NCI-H187 (cell line): ENCODE results near the gene NIN.

ENCODE experiments used
- DNase-seq, 2 experiments: peaks; one replicate each; lab custom pipeline; 2025; lab: John Stamatoyannopoulos, UW

Gene NIN

DNA sequence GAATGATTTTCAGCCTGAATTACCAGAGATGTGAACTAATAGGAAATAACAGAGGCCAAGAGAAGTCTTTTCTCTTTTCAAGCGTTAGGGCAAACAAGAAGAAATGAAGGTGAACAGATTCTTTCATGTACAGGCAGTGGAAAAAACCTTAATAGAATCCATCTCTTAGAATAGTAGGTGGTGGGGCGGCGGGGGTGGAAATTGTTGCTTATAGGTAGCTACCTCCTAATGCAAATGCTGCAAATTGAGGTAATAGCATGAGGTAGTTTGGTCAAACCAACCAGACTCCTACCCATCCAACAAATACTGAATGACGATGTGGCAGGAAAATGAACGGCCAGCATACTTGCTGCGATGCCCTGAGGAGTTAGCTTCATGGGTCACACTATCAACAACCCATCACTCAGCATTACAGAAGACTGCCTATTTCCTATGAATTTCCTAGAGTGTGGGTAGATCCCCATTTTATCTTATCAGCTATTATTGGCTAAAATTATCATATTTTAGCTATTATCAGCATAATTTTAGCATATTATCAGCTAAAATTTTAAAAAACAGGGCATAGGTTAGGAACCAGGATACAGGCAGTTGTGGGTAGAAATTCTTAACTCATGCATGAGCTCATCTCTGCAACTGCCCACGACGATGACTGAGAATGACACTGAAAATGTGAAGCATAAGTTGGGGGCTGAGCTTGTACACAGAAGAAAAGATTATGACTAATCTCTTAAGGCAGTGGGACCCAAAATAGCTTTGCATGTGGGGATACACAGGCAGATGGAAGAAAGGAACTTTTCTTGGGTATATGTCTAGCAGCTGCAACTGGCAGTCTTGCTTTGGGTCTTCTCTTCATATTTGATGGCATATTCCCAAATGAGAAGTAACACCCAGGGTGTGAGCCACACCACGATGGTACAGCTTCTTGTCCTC, 68.7 kb downstream of the NIN start:
- no peak for DNase-seq

DNA sequence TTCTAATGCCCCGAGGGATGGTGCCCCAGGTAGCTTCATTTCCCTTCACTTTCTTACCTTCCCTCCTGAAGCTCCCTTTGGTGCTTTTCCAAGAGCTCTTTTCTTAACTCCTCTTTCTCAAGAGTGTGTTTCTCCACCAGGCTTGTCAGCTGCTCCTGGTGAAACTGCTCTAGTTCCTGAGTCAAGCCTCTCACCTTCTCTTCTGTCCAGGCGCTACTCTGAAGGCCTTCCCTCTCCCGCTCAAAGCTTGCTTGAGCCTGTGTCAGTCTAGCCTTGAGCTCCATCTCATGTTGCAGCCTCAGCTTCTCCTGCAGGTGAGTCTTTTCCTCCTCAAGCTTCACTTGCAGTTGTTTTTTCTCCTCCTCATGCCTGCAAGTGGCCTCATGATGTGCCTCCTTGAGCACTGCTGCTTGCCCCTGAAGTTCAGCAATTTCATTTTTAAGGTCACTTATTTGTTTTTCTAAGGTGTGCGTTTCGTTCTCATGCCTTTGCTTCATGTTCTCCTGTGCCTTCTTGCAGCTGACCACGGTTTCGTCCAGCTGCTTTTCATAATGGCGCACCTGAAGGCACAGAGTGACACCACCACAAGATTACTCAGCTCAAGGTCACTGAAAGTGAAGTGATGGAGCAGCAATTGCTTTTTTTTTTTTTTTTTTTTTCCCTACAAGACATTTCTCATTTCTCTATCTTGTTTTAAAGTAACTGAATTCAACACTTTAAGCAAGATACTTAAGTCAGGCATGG, 71.0 kb downstream of the NIN start:
- DNase-seq: no peak

DNA sequence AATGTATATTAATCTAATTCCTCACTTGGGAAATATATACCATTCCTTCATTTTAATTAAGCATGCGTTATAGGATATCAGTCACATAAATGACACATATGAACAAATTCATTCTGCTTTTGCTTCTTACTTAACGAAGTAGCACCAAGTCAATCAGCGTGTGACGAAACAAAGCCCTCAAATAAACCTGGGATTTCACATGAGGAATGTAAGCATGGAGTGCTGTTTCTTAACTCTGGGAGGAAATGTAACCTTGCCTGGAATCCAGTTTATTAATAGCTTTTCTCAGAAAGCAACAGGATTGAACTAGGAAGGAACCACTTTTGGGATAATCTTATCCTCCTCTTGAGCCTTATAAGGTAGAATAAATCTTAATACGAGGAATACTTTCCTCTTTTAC, 72.0 kb downstream of the NIN start:
- no peak for DNase-seq

DNA sequence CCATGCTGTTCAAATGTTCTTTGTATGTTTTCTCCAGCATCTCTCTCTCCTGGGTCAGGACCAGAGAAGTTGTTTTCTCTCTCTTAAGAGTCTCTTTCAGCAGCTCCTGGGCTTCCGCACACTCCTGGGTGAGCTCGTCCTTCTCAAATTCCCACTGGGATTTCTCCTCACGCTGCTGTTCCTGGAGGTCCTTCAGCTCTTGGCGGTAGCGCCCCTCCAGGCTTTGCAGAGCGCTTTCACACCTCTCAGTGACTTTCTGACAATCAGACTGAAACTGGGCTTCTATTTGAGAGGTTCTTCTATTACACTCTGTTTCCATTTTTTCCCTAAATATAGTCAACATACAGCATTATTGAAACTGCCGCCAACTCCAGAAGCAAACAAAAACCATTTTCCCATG, 72.7 kb downstream of the NIN start:
- no peak for DNase-seq

DNA sequence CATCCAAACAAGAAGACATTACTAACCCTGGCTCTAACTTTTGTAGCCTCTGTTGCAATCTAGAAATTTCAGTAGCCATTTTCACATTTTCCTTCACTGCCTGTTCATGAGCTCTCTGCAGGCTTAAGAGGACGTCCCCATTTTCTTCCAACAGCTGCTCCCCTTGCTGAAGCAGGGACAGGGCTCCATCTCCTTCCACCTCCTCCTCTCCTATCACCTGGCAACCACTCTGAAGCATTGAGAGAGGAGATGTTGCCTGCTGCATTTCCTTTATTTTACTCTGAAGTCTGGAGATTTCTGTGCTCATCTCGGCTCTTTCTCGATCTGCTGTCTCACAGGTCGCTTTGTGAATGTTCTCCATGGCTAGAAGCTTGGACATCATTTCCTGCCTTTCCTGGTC, 73.3 kb downstream of the NIN start:
- no peak for DNase-seq

DNA sequence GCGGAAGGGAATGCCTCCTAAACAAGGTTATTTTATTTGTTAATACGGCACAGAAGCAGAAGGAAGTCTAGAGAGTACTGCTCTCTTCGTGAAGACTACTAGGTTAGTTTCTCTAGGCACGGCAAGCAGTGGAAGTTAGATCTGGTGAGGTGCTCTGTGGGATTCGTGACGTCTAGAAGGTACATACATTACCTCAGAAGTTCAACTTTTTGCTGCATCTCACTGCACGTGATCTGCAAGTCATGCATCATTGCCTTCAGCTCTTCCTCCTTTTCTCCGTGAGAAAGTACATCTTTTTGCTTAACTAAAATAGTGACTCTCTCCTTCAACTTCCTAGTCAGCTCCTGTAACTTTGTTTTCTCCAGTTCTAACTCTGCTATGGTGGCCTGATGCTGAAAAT, 74.7 kb downstream of the NIN start:
- DNase-seq: no peak

DNA sequence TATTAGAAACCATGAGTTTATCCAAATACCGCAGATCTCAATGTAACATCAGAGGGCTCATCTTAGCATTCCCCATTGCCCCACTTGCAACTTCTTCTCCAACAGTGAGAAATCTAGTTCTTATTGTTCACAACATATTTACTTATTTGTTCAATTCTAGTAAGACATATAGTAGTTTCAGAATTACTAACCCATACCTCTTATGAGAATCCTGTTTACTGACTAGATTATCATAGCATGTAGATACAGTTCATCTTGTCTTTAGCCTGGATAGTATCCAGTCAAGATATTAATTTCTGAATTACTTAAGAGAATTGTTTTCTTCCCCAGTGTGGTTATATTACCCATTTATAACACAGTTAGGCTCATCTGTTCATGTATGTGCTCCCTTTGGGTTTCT, 80.6 kb downstream of the NIN start:
- DNase-seq: no peak

DNA sequence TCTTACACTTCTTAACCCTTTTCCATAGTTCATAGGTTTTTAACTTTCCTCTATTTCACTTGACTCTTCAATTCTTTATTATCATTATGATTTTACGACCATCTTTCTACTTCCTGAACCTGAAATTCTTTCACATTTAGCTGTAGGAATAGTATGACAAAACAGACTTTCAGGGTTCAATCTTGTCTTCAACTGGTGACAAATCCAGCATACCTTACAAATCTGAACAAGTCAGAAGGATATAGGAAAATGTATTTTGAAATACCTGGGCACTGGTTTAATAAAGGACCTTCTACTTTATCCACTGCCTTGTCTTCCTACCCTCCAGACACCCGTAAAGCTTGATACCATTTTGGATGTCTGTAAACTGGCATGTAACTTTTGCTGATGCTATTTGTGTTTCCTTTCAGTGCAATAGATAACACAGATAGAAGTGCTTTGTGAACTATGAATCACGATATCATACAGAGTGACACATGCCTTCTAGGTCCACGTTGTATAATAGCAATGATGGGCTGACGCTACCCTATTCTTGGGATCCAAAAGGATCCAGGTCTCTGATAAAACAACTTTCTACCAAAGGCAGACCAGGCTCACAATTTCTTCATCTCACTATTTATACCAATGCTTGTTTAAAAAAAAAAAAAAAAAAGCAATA, 85.4 kb downstream of the NIN start:
- DNase-seq: no peak

DNA sequence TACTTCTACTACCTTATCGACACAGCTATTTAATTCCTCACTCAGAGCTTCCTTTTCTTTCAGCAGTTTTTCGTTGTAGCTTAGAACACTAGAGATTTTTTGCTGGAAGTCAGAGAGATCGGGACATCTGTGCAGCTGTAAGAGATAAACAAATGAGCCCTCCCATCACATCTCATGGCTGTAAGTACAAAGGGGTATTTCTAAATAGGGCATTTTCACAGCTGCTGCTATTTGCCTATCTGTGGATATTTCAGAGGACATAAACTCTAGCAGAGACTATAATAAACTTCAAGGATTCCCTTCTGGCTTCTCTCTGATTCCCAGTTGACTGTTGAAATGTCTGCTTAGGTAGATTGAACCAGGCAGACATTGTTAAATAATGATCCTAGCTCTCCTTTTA, 86.7 kb downstream of the NIN start:
- no peak for DNase-seq

DNA sequence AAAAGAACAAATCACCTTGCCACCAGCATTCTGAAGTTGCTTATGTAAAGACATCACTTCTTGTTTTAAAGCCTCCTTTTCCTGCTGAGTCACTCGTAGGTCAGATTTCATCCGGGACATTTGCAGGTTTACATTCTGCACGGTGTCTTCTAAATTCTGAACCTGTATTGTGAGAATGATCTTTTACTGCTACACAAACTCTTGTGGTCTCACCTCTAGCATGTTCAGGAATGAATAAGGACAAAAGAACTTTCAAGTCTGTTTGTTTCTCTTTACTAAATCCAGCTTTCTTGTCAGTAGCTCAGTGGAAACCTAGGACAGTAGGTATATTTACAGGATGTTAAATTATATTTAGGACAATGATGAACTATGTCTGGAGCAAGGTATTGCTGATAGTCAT, 89.4 kb downstream of the NIN start:
- DNase-seq: no peak

DNA sequence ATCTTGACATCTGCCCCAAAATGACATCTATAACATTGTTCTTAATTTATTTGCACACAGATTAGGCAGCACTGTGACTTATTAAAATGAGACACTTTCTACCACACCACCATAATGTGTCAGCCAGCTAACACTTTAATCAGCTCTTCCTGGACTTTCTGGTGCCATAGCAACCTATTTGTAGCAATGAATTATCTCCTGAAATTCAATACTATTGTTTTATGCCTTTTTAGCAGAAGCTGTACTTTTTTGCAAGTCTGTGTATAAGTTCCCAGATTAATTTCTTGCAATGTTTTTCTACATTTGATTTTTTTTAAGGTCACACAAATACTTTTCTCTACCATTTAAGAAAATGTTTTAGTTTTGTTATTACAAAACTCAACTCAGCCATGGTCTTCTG, 90.1 kb downstream of the NIN start:
- DNase-seq: no peak

DNA sequence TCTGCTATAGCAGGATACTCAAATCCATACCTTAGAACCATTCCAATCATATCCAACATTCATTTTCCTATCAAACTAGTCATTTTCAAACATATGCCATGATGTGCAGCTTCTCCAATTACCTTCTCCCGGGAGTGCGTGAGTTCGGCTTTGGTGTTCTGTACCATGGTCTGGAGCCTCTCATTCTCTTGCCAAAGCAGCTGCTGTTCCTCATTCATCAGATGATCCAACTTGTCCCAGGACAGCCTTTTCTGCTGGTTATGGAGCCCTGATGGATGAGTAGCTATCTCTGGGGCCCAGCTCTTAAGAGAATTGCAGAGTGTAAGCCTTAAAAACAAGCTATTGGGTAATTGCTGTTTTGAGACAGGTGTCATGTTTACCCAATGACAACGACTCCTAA, 91.8 kb downstream of the NIN start:
- no peak for DNase-seq

DNA sequence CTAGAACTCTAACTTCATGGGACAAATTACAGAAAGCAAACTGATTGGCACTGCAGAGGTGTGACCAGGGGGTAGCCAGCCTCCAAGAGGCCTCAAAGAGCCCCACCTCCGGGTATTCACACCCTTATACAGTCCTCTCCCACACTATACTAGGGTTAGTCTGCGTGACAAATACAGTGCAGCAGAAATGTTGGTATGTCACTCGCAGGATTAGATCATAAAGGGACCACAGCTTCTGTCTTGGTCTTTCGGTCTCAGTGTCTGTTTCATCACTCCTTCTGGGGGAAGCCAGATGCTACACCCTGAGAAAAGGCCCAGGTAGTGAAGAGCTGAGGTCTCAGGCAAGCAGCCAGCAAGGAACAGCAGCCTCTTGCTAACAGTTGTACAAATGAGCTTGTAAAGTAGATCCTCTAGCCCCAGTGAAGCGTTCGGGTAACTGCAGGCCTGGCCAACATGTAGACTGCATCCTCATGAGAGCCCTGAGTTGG, 94.0 kb downstream of the NIN start:
- DNase-seq: no peak

DNA sequence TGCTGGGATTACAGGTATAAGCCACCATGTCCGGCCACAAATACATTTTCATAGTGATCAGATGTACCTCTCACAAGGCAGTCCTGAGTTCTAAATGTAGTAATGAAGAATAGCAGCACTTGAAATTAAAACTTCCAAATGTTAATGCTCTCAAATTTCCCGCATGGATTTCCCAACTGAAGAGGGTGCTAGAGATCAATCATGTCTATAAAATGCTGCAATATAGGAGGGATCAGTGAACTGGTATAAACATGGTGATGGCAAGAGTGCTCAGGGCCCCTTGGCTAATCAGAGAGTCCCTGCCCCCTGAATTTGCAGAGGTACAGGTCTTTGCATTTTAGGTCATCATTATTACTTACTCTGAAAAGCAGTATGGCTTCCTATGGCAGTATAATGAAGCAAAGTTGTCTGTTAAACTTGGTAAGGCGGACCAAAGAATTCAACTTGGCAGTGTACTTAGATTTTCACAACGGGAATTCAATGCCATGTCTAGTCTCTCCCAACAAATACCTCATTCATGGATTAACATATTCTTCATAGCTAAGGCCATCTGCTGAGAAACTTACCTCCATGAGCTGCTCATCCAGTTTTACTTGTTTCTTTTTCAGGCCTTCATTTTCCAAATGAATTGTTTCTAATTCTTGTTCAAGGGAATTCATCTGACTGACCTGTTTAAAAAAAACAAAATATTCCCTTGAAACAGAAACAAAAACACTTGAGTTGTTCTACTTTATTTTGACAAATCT, 95.8 kb downstream of the NIN start:
- no peak for DNase-seq

DNA sequence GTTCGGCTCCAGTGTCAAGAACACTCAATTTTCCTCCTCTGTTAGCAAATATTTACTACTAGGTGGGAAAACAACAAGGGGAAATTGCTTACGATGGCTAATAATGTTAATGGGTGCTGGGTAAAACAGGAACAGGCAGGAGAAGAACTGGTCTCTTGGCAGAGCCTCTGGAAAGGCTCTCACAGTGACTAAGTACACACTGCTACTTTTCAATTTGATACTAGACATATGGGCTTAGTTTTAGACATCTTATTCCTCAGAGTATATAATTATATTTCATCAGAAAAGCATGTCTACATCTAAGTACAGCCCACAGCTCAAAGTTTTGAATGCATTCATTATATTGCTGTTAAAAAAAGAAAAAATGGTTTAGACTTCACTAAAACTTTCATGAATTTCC, 97.5 kb downstream of the NIN start:
- no peak for DNase-seq

DNA sequence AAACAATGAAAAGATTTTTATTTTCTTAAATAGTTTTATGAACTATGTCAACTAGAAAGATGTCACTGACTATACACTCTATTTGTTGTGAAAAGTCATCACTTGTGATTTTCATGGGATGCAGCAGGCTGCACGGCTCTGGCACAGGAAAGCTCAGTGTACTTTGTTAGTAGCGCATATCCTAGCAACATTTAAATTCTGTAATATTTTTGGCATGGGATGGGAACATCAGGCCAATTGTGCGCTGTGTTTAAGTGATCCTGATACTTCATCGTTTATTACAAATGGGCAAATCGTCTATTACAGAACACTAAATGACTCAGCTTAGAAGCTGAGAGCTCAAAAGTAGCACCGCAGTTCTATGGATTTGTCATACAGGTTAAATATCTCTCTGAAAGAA, 102.1 kb downstream of the NIN start:
- DNase-seq: no peak

DNA sequence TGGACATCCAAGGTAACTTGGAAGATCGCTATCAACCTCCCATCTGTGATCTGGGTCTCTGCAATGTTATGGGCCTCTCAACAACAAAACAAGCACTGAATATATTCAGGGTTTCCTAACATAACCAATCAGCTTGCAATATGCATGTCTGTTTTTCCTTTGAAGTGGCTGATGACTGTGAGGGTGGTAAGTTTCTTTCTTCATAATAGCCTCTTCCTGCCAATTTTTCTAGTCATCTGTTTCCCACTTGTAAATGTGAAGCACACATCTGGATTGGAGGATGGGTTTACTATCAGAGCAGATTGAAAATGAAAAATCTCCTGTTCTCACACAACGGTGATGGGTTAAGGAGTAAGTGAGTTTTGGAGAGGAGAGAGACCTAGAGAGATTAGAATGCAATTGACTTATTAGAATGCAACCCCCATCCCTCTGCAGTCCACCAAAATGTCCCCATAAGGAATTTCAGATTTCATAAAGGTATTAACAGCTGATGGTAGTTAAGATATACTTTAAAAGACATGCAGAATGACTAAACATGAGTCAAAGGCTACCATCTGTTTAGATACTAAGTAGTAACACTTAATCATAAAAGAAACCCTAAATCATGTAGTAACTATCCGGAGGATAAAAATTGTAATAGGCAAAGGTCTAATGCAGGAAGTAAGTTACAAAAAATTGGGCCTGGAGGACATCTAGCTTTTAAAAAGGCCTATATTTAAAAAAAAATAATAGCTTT, 104.4 kb downstream of the NIN start:
- no peak for DNase-seq

DNA sequence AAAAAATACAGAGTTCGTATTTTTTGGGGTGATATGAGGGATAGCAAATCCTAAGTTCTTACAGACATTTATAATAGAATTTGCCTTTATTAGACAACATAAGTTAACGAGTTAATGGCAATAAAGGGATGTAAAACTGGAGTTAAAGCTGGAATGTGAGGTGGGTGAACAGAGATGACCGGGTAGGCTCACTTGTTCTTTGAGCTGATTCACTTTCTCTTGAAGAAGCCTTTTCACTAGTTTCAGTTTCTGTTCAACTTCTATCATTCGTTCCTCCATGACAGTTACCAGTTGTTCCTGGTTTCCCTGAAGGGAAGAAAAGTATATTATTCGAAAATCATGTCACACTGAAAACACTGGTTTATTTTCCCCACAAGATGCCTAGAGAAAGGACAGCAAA, 105.2 kb downstream of the NIN start:
- DNase-seq: no peak

DNA sequence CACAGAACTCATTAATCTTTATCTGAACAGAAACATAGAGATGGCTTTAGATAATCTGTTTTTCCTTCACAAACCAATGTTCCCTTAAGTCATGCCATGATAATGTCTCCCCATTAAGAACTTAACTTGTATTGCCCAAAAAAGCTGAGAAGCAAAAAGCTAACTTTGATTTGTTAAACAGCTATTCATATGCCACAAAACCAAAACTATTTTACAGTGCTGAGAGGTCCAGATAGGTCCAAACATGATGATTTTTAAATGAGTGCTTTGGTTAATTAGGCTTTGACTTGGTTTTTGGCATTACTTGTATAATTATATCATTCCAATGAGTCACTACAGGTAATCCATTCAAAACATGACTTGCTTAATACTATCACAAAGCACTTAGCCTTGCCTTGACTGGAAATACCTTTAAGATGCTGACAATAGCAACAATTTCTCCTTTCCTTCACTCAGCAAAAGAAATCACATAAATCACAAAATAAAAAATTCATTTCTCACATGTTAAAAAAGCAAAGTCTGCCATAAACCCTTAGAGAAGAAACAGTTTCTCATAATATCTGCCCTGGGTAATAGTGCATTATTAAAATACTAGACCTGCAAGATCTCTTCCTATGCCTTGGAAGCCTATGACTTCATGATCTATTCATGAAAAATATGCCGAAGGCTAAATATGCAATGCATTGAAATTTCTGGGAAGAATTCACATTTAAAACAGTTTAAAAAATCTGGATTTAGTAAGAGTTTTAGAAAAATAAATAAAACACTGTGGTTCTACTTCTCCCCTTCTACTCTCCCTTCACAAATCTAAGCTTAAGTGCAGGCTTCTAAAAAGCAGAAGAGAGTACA, 110.8 kb downstream of the NIN start:
- DNase-seq: no peak

DNA sequence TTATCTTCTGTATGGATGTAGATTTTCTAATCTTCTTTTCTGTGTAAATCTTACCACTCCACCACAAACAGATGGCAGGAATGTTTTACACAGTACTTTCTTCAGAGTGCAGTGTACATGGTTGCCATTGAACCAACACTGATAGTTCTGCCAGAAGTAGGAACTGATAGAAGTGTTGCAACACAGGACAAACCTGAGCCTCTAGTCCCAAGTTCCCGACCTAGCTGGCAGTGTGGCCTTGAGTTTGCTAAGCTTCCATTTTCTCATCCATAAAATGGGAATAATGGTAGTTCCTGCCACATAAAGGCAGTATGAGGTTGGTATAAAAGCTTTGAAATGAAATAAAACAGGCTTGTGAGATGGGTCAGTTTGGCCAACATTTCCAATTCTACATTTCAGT, 112.0 kb downstream of the NIN start:
- DNase-seq: no peak
